Smooth muscle cell (in vitro differentiated cells): Measurements from ENCODE around the gene ANXA10. TPM values are rescaled to one million over a fixed set of nuclear protein-coding genes. Genes with fewer than 3 reads are reported as not detected.

Experiments
- DNase-seq: peaks from one replicate; lab custom pipeline; 2025; ENCODE audit not compliant: unreplicated experiment; lab: John Stamatoyannopoulos, UW
- H2AFZ ChIP-seq: fragments of 200-600 bp; sonication (generic); 2 replicates; pipeline ENCODE4 v1.6.0; 2016; ENCODE audit warnings: antibody characterized with exemption, low read depth, mild to moderate bottlenecking
- H3F3A ChIP-seq: fragments of 200-600 bp; sonication (generic); 2 replicates; pipeline ENCODE4 v1.6.0; 2017; ENCODE audit warnings: antibody characterized with exemption, low read depth
- H3K27ac ChIP-seq: fragments of 200-600 bp; sonication (generic); 2 replicates; pipeline ENCODE4 v1.5.1; 2016; ENCODE audit warnings: low read depth, mild to moderate bottlenecking
- H3K27me3 ChIP-seq: fragments of 200-600 bp; sonication (generic); 2 replicates; pipeline ENCODE4 v1.6.1; 2016; ENCODE audit warnings: low read depth, mild to moderate bottlenecking
- H3K36me3 ChIP-seq: fragments of 200-600 bp; sonication (generic); 2 replicates; pipeline ENCODE4 v1.5.1; 2016; ENCODE audit warnings: low read depth
- H3K4me1 ChIP-seq: fragments of 200-600 bp; sonication (generic); 2 replicates; pipeline ENCODE4 v1.5.1; 2016; ENCODE audit warnings: low read depth
- H3K4me2 ChIP-seq: fragments of 200-600 bp; sonication (generic); 2 replicates; pipeline ENCODE4 v1.6.0; 2016; ENCODE audit warnings: mild to moderate bottlenecking
- H3K4me3 ChIP-seq: fragments of 200-600 bp; sonication (generic); 2 replicates; pipeline ENCODE4 v1.5.1; 2016; ENCODE audit warnings: mild to moderate bottlenecking
- H3K79me2 ChIP-seq: fragments of 200-600 bp; sonication (generic); 2 replicates; pipeline ENCODE4 v1.6.0; 2016; ENCODE audit warnings: low read depth, mild to moderate bottlenecking
- H3K9ac ChIP-seq: fragments of 200-600 bp; sonication (generic); 2 replicates; pipeline ENCODE4 v1.6.0; 2016; ENCODE audit warnings: low read depth
- H3K9me3 ChIP-seq: fragments of 200-600 bp; sonication (generic); replicated peaks from 2 replicates; pipeline ENCODE4 v1.5.1; 2016; ENCODE audit warnings: low read depth
- H4K20me1 ChIP-seq: fragments of 200-600 bp; sonication (generic); 2 replicates; pipeline ENCODE4 v1.6.0; 2016; ENCODE audit warnings: low read depth
- CTCF ChIP-seq: fragments of 200-600 bp; sonication (generic); IDR thresholded peaks from 2 replicates; pipeline ENCODE4 v1.5.1; 2017; ENCODE audit warnings: borderline replicate concordance, mild to moderate bottlenecking, antibody characterized with exemption; ENCODE audit not compliant: insufficient read depth, poor library complexity, severe bottlenecking
- WGBS: methylation state at CpG from one replicate; pipeline ENCODE4 v1.1.7; 2016; ENCODE audit warnings: low lambda C conversion rate; 5-methylcytosine and 5-hydroxymethylcytosine counted together
- polyA plus RNA-seq: library from polyadenylated mRNA; unstranded; fragments of >200 nt; fragmentation: Nextera tagmentation; extraction: Ambion mirVana; gene quantifications from 2 replicates; pipeline ENCODE4 v1.2.1, GENCODE V29; 2016
- total RNA-seq: library from RNA; depleted of rRNA; stranded (reverse); fragments of >200 nt; gene quantifications from 2 replicates; pipeline ENCODE4 v1.2.3, GENCODE V29; 2014

The ANXA10 gene
- total and polyA plus RNA-seq, 2 experiments from 2014 or later, result not detected

- H3K9ac ChIP-seq, result no peak overlapping the region
- no peak for DNase-seq
- no peak overlapping the region for H3K27ac ChIP-seq
- H3K36me3 ChIP-seq, result no peaks in the 10 kb centered on the region
- H4K20me1 ChIP-seq, result no peaks in the 10 kb centered on the region
- peak overlapping the region; percentile 53 for H3K4me2 ChIP-seq
- TF ChIP-seq CTCF, result peak; percentile 74
- no peaks in the 10 kb centered on the region for H3K4me1 ChIP-seq
- H3K27me3 ChIP-seq, result no peaks in the 10 kb centered on the region
- no peak overlapping the region for H2AFZ ChIP-seq
- H3K4me3 ChIP-seq, result no peak overlapping the region
- H3F3A ChIP-seq, result no peaks in the 10 kb centered on the region
- H3K79me2 ChIP-seq, result no peaks in the 10 kb centered on the region
- WGBS, result 23% methylated on average over 6 of the region's 6 CpGs
- H3K9me3 ChIP-seq, result no peaks in the 10 kb centered on the region
Observed at GRCh38 chr4:168183717-168184571, 91.6 kb downstream of the ANXA10 start.

DNA sequence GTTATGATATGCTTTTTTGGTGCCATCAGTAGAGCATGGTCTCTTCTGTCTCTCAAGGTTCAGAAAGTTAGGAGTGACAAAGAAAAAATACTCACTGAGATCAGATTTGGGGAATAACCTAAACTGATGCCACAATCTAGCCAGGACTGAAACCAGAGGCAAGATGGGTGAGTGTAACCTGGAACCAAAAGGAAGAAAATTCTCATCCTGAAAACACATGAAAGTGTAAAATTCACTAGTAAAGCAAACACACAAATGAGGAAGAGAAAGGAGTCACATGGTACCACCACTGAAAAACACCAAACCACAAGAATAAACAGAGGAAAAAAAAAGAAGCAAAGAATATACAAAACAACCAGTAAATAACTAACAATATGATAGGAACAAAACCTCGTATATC is 96.4 kb downstream of the ANXA10 start:
- Histone ChIP-seq H3K4me3 (no peak overlapping the region), H3K9ac (no peak overlapping the region), H3K27me3 (no peaks in the 10 kb centered on the region), H2AFZ (no peak overlapping the region), H3K36me3 (no peaks in the 10 kb centered on the region), H3K4me2 (no peak overlapping the region), H4K20me1 (no peaks in the 10 kb centered on the region), H3K9me3 (no peaks in the 10 kb centered on the region), H3F3A (no peaks in the 10 kb centered on the region), H3K4me1 (no peaks in the 10 kb centered on the region), H3K79me2 (no peaks in the 10 kb centered on the region), H3K27ac (no peak overlapping the region)
- DNase-seq, result no peak
- TF ChIP-seq CTCF, result no peak
- 95% methylated on average over 1 of the region's 1 CpG for WGBS

DNA sequence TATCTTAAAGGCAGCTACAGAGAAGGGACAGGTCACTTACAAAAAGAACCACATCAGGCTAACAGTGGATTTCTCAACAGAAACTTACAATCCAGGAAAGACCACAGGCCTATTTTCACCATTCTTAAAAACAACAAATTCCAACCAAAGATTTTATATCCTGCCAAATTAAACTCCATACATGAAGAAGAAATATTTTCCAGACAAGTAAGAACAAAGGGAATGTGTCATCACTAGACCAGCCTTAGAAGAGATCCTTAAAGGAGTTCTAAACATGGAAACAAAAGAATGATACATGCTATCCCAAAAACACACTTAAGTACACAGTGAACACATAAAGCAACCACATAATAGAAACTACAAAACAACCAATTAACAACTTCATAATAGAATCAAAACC is 105.6 kb downstream of the ANXA10 start:
- no peak overlapping the region for H3K4me3 ChIP-seq
- H3K4me1 ChIP-seq, result no peaks in the 10 kb centered on the region
- no peaks in the 10 kb centered on the region for H4K20me1 ChIP-seq
- no peak overlapping the region for H3K4me2 ChIP-seq
- H3K79me2 ChIP-seq, result no peaks in the 10 kb centered on the region
- H3K9ac ChIP-seq, result no peak overlapping the region
- no peaks in the 10 kb centered on the region for H3F3A ChIP-seq
- no peaks in the 10 kb centered on the region for H3K36me3 ChIP-seq
- H3K27me3 ChIP-seq, result no peaks in the 10 kb centered on the region
- TF ChIP-seq CTCF, result no peak
- no peak overlapping the region for H3K27ac ChIP-seq
- no peak overlapping the region for H2AFZ ChIP-seq
- H3K9me3 ChIP-seq, result no peaks in the 10 kb centered on the region
- DNase-seq, result no peak

GRCh38 chr4:168199260-168199957 is 107.1 kb downstream of the ANXA10 start:
- H3K9ac ChIP-seq, result no peak overlapping the region
- H3K27me3 ChIP-seq, result no peaks in the 10 kb centered on the region
- peaks cover 3% of the 10 kb centered on the region for H3K9me3 ChIP-seq
- no peak overlapping the region for H2AFZ ChIP-seq
- no peaks in the 10 kb centered on the region for H3F3A ChIP-seq
- no peak for TF ChIP-seq CTCF
- H4K20me1 ChIP-seq, result no peaks in the 10 kb centered on the region
- H3K4me1 ChIP-seq, result no peaks in the 10 kb centered on the region
- no peak overlapping the region for H3K4me2 ChIP-seq
- H3K36me3 ChIP-seq, result no peaks in the 10 kb centered on the region
- no peaks in the 10 kb centered on the region for H3K79me2 ChIP-seq
- no peak overlapping the region for H3K4me3 ChIP-seq
- 87% methylated on average over 4 of the region's 4 CpGs for WGBS
- DNase-seq, result no peak
- no peak overlapping the region for H3K27ac ChIP-seq
